Sigmoid colon (tissue), 4 donors: ENCODE data around the gene SMAD3.

Experiments
- CTCF ChIP-seq, 4 experiments: fragments of 450-650 bp in 3 of 4; fragments of 200-600 bp in 1 of 4; IDR thresholded peaks; one replicate each; pipeline ENCODE4 v1.5.1; 2016 to 2019; ENCODE audit warnings: antibody characterized with exemption in 4 of 4, mild to moderate bottlenecking in 3 of 4, moderate library complexity in 2 of 4
- EP300 ChIP-seq, 4 donors: sonication (generic); formaldehyde crosslinking; IDR thresholded peaks; one replicate each; pipeline ENCODE4 v1.6.1; 2017; ENCODE audit warnings: antibody characterized with exemption in 4 of 4
- POLR2A ChIP-seq, 2 donors: fragments of 450-650 bp; IDR thresholded peaks; one replicate each; pipeline ENCODE4 v1.6.1; 2016; ENCODE audit warnings: antibody characterized with exemption in 2 of 2, mild to moderate bottlenecking in 2 of 2, moderate library complexity in 2 of 2
- POLR2AphosphoS5 ChIP-seq, 4 donors: sonication (generic); formaldehyde crosslinking; IDR thresholded peaks; one replicate each; pipeline ENCODE4 v1.6.1; 2017; ENCODE audit warnings: antibody characterized with exemption in 4 of 4

GRCh38 chr15:67105991-67106763 lies 40.8 kb downstream of the SMAD3 start:
- TF ChIP-seq CTCF (IDR thresholded peaks at IDR 0.05): no peak
- no peak for TF ChIP-seq POLR2A (IDR thresholded peaks at IDR 0.05)
- TF ChIP-seq EP300 (IDR thresholded peaks at IDR 0.05): no peak
- no peak for TF ChIP-seq POLR2AphosphoS5 (IDR thresholded peaks at IDR 0.05)
